CD4-positive, alpha-beta T cell treated with Interferon alpha-2 for 1 hour (primary cell): ENCODE data around the gene PTPRK.

ENCODE experiments used
- DNase-seq, 2 donors: peaks; one replicate each; pipeline ENCODE4 v3.0.0-alpha.2; 2020 to 2022

PTPRK gene

GRCh38 chr6:128172752-128173682 lies 347.4 kb downstream of the PTPRK start:
- DNase-seq, result no peak

- DNase-seq, result no peak
Observed at GRCh38 chr6:128172081-128172480, 348.3 kb downstream of the PTPRK start.

GRCh38 chr6:128171182-128171581 lies 349.2 kb downstream of the PTPRK start:
- DNase-seq, result no peak

DNA sequence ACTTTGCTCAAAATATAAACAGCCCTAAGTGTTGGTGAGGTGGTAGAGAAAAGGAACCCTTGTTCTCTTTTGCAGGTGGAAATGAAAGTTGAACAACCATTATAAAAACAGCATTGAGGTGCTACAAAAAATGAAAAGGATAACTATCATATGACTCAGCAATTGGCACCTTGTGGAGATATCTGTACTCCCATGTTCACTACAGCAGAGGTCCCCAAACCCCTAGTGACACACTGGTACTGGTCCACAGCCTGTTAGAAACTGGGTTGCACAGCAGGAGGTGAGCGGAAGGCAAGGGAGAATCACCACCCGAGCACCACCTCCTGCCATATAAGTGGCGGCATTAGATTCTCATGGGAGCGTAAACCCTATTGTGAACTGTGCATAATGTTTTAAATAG lies 352.2 kb downstream of the PTPRK start:
- DNase-seq, result no peak

- no peak for DNase-seq
Observed at GRCh38 chr6:128167552-128167951, 352.8 kb downstream of the PTPRK start.

- DNase-seq, result no peak
Observed at GRCh38 chr6:128164254-128164653, 356.1 kb downstream of the PTPRK start.

DNA sequence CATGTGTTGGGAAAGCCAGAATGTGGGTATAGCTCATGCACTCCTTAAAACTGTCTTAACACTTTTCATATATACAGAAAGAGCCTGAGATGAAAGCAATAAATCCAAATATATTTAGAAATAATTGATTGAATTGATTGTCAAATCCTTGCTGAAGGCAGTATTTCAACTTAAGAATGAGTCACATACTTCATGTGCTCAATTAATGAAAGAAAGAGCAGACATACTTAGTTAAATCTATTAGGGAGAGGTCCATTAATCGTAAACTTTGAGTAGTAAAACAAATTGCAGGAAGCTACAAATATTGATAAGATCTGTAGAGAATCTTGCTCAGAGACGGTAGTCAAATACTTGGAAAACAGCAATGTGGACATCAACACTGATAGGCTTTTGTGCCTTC lies 358.0 kb downstream of the PTPRK start:
- DNase-seq, result no peak

GRCh38 chr6:128161839-128162238 lies 358.6 kb downstream of the PTPRK start:
- no peak for DNase-seq

DNA sequence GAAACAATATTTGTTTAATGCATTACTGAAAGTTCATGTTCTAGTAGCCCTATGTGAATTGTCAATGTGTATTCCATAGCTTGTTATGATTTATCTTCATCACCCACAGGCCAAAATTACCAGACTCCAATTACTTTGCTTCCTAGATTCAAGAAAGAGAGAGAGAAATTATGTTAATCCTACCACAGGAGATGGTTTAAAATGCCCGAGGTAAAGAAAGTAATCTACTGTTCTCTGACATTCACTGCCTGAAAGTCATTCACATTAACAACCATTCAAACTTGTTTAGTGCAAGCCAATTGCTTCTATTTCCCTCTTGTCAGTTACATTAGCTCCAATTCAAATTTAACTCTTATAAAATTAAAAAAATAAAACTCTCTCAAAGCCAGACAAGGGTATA lies 359.1 kb downstream of the PTPRK start:
- no peak for DNase-seq

DNA sequence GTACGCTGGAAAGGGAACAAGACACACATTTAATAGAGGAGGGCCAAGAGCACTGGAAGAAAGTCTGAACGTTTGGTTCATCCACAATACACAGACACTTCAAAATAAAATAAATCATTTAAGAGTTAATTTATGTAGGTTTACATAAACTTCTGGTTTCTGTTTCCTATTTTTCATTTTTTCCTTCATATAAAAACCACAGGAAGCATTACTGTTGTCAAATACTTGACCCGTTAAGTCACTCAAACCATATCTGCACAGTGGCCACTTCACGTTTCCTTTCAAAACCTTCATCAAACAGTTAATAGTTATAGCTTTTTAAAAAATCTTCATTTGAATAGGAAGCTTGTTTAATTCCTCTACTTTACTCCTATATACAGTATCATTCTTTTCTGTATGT lies 361.9 kb downstream of the PTPRK start:
- no peak for DNase-seq

DNA sequence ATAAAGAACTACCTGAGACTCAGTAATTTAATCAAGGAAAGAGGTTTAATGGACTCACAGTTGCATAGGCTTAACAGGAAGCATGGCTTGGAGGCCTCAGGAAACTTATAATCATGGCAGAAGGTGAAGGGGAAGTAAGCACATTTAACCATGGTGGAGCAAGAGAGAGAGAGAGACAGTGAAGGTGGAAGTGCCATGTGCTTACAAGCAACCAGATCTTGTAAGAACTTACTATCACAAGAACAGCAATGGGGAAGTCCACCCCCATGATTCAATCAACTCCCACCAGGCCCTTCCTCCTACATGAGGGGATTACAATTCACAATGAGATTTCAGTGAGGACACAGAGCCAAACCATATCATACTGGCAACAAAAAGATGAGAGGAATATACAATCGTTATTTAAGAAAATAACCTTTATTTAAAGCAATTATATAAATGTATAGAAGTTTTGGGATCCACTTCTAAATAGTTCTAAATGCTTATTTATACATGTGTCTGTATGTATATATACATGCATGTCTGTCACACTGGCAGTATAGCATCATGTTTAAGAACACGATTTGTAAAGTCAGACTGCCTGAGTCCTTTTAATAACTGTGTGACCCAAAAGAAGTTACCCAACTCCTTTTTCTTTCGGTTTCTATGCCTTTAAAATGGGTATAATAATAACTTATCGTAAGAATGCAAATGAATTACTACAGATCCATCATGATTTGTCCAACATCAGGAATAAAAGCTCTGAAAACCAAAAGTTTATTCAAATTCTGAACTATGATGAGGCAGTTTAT lies 363.9 kb downstream of the PTPRK start:
- DNase-seq, result no peak

- DNase-seq, result no peak
Observed at GRCh38 chr6:128155826-128156225, 364.6 kb downstream of the PTPRK start.

GRCh38 chr6:128152551-128152950 lies 367.8 kb downstream of the PTPRK start:
- no peak for DNase-seq

- DNase-seq, result no peak
Observed at GRCh38 chr6:128150376-128150775, 370.0 kb downstream of the PTPRK start.

DNA sequence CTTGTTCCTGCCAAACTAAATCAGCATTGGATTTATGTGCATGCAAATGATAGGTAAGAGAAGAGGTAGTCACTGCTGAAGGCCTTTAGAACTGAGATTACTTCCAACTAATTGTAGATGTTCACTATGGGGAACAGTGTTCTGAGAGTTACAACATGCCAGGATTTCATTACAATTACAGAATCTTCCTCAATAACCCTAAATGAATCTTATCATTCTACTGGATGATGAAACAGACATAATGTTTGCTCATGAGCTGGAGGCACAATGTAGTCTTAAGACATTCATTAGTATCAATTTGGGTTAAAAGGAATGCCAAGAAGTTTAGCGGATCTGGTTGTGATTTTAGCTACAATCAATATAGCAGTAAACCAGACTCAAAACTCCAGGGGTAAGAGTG lies 370.6 kb downstream of the PTPRK start:
- DNase-seq, result no peak

DNA sequence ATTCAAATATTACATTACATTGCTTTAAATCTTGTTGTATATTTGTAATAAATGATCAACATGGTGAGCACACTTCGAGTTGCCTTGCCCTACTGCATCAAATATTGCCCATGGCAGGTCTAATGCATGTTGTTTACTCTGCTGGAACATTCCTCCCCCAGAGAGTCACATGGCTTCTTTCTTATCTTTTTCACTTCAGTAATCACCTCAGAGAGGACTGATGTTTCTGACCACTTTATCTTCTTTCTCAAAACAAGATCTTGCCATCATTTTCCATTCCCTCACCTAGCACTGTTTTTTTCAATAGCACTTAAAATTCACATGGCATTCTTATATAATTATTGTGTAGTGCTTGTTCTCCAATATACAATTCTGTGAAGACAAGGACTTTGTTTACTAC lies 376.1 kb downstream of the PTPRK start:
- DNase-seq, result no peak

DNA sequence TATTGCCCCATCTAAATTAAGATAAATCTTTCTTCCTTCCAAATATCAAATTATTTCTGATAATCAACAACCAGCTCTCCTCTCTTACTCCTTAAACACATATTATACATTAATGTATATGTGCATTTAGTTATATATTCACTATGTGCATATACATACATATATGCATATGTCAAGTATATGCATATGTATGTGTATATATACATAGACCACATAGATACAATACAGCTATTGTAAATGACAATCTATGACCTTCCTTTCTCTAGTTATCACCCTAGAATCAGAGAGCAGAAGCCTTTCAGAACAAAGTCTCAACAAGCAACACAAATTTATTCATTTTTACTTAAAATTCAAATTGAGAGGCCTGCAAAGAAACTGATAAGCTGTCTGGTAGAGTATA lies 378.5 kb downstream of the PTPRK start:
- no peak for DNase-seq

- no peak for DNase-seq
Observed at GRCh38 chr6:128139519-128139918, 380.9 kb downstream of the PTPRK start.

DNA sequence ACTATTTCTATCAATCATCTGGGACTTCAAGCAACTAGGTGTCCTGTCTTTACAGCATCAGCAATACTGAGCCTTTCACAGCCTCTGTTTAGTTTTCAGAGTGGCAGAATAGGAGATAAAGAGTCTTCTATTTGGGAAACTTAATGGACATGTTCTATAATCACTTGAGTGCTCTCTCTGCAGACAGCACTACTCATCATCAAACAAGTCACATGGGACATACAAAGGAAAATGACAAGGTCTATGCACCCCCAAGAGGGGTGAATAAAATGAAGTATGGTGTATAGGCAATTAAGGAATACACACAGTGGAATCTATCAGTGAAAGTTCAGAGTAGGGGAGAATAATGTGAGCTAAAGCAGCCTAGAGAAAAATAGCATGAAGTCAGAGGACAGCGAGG lies 381.7 kb downstream of the PTPRK start:
- DNase-seq, result no peak

GRCh38 chr6:128135325-128135724 lies 385.1 kb downstream of the PTPRK start:
- no peak for DNase-seq

GRCh38 chr6:128131566-128131965 lies 388.8 kb downstream of the PTPRK start:
- DNase-seq, result no peak

DNA sequence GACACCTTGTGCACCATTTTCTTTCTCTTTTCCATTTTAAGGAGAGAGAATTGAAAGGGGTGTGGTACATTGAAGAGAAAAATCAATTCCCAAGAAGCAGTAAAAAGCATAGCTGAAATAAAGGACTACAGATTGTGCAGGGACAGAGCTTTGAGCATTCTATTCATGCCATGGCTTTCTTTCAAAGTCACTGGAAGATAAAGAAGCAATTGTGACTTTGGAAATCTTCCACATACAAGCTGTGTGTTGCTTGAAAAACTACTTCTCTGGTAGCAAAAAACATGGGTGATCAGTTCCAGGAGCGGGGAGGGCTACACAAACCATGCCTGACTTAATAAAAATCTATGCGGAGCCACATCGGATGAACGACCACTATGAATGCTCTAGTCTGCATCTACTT lies 389.4 kb downstream of the PTPRK start:
- DNase-seq, result no peak

DNA sequence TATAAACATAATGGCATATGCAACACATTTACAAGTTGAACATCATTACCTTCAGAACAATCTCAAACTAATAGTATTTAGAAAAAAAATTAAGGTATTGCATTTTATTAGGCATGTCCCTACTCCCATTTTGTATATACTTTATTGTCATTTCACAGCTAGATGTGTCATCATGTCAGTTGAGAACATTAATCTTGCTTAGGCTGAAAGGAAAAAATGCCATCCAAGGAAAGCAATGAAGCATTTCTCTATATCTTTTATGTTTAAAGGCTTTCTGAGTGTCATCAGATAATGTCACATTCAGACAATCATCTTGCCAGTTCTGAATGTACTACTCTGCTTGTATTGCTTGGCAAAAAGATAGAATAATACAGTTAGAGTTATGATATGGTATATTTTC lies 390.7 kb downstream of the PTPRK start:
- DNase-seq, result no peak

GRCh38 chr6:128127650-128128049 lies 392.7 kb downstream of the PTPRK start:
- no peak for DNase-seq
